Right lung (tissue), 5 donors: ENCODE results near the gene RSRP1. TPM values are rescaled to one million over a fixed set of nuclear protein-coding genes. Genes with fewer than 3 reads are reported as not detected.
"Not testable (repeated sequence)": the region's sequence is repeated elsewhere in the genome, so short reads cannot be mapped to it uniquely, and the experiment has no call there.

Experiments
- DNase-seq, 2 donors: peaks; one replicate each; pipeline ENCODE4 v3.0.0-alpha.2; 2013
- polyA plus RNA-seq, 5 donors: library from polyadenylated mRNA; unstranded; fragments of 120-200 nt; gene quantifications; one replicate each; pipeline versions ENCODE4 v1.2.1 to v1.2.3, GENCODE V29; 2013; ENCODE audit warnings: inconsistent platforms in 1 of 5, low replicate concordance in 1 of 5; ENCODE audit not compliant: insufficient read length in 5 of 5, insufficient read depth in 1 of 5

Gene RSRP1
- polyA plus RNA-seq, 5 donors: 166 to 246 (median 233) TPM

DNA sequence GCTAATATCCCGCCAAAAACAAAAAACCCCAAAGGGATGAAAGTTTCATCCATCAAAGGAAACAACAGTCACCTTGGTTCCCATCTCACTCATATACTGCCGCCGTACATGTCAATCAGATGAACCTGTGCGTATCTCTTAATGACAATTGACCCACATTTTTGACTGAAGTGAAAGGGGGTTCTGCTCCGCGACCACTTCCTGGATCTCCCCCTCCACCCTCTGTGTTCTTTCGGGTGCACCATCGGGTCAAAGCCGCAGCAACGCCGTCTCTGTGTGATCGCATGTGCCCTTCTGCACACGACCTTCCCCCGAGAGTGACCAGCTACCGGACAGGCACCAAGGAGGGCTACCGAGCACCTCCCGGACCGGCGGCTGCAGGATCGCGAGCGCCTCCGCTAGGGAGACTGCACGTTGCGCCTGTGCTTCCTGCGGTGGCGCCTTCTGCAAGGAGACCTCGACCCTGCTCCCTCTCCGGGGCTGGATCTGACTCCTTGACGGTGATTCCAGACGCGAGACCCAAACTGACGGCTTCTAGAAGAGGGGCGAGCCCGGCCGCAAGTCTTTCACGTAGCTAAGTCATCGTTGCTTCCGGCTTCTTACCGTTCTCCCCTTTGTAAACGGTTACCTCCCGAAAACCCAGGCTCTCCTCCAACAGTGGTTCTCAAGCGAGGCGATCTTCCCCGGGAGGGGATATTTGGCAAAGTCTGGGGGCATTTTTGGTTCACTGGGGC lies 19.5 kb upstream of the RSRP1 start:
- not testable (repeated sequence) for DNase-seq

DNA sequence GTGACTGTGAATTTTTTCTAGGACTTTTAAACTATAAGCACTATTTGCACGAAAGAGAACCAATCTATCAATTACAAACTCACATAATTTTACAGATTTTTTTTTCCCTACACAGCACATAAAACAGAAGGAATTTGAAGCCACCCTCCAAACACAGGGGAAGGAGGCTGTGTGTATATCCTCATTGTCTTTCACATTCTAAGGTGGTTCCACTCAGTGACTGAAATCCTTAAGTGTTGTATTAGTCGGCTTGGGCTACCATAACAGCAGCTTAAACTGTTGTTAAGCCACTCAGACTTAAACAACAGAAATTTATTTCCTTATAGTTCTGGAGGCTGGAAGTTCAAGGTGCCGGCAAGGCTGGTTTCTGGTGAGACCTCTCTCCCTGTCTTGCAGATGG lies 13.1 kb upstream of the RSRP1 start:
- not testable (repeated sequence) for DNase-seq

DNA sequence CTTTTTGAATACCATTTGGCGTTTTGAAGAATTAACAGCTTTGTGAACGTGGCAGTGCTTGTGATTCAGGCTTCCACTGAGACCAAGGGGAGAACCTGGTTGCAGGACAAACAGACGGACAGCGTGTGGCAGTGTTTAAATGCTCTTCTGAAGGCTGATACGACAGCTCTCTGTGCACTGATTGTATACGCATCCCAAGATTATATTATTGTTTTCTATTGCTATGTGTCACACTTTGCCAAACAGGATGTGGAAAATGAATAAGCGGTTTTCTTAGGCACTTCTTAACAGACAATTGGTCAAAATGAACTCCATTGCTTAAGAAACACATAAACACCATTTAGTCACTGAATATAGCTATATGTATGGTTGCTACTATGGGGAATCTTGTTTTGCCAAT lies 12.6 kb upstream of the RSRP1 start:
- DNase-seq: not testable (repeated sequence)

DNA sequence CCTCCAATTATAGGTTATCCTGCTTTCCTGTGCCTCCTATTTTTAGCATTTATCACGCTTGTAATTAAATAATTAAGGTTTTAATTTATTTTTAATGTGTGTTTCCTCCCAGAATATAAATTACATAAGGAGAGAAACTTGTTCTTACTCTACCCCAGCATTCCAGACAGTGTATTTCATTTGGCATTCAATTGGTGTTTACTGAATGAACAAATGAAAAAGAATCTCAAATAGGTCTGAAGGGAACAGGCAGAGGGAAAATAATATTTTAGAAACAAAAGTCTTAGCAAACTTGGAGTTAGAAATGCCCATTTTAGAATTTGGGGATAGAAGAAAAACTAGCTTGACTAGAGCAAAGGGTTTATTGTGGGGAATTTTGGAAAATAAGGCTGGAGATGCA lies 9.9 kb upstream of the RSRP1 start:
- no peak for DNase-seq

DNA sequence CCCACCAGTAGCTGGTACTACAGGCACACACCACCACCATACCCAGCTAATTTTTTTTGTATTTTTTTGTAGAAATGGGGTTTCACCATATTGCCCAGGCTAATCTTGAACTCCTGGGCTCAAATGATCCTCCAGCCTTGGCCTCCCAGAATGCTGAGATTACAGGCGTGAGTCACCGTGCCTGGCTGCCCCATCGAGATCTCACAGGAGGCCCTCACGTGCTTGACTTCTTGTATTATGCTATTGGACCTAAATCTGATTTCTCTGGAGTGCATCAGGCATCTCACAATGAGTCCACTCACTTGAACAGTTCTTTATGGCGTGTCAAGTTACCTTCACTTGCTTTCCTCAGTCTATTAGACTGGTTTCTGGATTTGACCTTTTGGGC lies 9.3 kb upstream of the RSRP1 start:
- no peak for DNase-seq

DNA sequence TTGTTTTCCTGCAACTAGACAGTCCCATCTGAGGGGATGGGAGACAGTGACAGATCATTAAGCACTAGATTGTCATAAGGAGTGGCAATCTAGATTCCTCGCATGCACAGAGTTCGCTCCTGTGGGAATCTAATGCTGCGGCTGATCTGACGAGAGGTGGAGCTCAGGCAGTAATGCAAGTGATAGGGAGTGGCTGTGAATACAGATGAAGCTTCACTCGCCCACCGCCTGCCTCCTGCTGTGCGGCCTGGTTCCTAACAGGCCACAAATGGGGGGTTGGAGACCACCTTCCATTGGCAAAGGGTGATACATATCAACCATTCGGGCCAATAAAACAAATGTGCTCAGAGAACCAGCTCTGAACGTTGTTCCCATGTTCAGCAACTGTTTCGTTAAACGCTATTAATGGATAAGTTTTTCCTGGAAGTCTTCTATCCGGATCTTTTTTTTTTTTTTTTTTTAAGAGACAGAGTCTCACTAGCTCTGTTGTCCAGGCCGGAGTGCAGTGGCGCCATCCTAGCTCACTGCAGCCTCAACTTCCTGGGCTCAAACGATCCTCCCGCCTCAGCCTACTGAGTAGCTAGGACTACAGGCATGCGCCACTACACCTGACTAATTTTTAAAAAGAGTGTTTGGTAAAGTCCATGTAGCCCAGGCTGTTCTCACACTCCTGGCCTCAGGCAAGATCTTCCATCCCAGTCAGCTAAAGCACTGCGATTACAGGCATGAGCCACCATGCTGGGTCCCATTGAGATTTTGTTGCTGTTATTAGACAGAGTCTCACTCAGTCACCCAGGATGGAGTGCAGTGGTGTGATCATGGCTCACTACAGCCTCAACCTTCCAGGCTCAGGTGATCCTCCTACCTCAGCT lies 8.7 kb upstream of the RSRP1 start:
- DNase-seq: no peak

DNA sequence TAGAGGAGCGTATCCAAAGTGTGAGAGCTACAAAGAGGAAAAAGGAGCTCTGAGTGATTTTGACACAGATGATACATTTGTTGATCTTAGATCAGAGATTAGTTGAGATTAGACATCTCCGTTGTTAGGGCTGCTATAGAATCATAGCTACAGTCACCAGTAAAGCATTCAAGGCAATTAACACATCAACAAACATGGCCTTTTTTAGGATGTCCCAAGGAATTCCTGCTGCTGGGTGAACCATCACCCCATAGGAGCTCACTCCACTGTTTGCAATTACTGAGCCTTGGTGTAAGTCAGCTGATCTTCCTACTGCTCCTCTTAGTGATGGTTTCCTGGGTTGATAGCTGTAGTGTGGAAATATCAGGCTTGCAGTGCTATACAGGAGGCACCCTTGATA lies 6.7 kb upstream of the RSRP1 start:
- no peak for DNase-seq

GRCh38 chr1:25247829-25248754 lies 838 bp upstream of the RSRP1 start:
- DNase-seq: no peak

DNA sequence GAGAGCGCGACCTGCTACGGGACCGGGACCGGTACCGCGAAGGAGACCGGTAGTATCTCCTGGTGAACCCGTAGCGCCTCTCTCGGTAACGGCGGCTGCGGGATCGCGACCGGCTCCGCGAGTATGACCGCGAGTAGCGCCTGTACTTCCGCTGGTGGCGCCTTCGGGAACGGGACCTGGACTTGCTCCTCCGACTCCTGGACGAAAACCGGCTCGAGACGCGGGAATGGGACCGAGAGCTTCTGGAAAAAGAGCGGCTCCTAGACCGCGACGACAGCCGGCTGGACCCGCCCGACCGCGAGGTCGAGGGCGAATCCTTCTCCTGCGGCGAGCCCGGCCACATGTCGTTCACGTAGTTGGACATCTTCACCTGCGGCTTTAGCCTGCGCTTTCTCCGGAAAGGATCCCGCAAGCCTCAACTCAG lies 642 bp downstream of the RSRP1 start:
- DNase-seq: no peak

GRCh38 chr1:25245809-25246599 lies 1.2 kb downstream of the RSRP1 start:
- DNase-seq: no peak

DNA sequence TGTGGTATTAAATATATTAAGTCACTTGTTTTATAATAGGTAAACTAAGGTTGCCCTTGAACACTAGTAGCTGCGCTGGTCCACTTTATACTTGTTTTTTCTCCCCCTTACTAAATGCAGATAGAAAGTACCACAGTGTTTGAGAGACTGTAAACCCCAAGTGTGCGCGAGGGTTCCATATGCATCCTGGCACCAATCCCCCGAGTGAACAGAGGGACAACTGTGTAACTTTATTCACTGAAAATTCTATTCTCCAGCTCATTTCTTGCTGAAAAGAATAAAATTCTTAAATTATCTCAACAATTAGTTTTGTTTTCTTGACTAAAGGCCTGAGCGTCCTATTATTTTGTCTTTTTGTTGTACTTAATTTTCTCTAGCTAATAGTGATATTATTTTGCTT lies 1.9 kb downstream of the RSRP1 start:
- no peak for DNase-seq

- no peak for DNase-seq
These were observed 3.3 kb downstream of the RSRP1 start for GRCh38 chr1:25243907-25244306.

GRCh38 chr1:25239681-25240541 lies 7.3 kb downstream of the RSRP1 start:
- DNase-seq: peak; percentile 88 to 90

DNA sequence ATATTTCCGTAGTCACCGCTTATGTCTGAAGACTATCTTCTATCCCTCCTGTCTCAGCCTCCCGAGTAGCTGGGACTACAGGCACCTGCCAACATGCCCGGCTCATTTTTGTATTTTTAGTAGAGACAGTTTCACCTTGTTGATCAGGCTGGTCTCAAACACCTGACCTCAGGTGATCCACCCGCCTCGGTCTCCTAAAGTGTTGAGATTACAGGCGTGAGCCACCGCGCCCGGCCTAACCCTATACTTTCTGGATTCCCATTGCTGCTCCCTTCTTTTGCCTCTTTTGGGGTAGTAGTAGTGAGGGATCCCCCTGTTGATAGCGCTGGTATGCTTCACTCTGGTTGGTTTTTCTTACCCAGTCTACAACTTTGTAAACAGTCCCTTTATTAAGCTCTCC lies 9.2 kb downstream of the RSRP1 start:
- DNase-seq: no peak

- DNase-seq: not testable (repeated sequence)
These were observed 11.0 kb downstream of the RSRP1 start for GRCh38 chr1:25236261-25236660.

GRCh38 chr1:25235411-25235810 lies 11.8 kb downstream of the RSRP1 start:
- DNase-seq: not testable (repeated sequence)

DNA sequence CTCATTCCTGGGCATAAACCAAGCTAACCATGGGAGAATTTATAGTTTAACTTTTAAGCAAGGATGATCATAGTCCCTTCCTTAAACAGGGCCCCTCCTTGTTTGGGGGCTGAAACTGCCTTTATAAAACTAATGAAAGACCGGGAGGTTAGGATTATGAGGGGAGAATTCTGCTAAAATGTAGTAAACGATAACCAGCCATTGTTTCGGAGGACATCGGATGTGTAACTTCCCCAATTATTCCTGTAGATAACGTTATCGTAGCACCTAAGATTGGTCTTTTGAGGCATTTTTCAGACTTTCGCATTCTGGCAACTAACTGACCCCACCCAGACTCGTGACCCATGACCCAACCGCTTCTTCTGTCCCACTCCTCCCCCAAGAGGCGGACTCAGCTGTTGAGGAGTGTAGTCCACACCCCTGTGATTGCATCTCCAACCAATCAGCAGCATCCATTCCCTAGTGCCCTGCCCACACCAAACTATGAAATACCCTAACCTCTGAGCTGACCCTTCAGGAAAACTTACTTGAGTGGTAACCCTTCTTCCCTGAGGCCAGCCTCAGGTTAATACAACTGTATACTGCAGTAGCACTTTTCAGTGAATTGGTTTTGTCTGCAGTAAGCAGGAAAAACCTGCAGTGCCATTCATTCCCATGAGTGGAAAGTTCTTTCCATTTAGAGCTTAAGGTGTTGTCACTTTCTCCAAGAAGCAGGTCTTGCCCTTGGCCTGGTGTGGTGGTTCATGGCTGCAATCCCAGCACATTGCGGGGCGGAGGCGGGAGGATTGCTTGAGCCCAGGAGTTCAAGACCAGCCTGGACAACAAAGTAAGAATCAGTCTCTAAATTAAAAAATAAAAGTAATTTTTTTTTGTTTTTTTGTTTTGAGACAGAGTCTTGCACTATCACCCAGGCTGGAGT lies 14.1 kb downstream of the RSRP1 start:
- peak; percentile 52 to 71 for DNase-seq

DNA sequence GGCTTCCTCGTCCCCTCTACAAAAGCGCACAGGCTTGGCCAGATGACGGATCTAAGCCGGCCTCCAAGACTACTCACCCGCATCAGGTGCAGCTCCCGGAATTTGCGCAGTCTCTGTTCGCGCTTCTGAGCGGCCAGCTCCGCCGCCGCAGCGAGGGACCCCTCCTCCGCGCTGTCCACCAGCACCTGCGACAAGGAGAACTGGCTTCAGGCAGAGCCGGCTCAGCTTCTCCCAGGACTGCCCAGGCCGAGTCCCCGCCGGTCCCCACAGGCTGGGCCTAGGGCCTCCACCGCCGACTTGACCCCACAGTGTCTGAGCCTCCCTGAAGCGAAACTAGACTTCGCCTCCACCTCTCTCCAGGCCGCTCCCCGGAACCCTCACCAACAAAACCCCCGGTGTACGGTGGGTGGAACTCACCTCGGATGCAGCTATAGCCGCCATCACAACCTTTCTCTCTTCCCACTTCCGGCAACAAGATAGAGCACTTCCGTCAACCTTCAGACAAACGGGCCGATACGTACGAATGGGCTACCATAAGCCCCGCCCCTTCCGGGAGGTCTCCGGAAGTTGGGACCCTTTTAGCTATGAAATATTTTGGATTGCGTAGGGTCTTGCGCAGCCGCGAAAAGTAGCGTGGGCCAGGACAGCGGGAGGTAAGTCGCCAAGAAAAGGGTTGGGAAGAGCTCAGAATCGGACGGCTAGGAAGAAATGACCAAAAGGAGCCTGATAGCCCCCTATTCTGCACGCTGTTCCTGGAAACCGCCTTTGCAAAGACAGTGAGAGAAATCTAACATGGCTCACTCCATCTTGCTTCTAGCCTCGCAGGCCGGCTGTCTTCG lies 15.0 kb downstream of the RSRP1 start, which contains the start of gene SYF2:
Gene SYF2 (minus strand): TSS at position 476 of the 839 bp plus-strand sequence. CDS start 35 bp downstream, at position 441.
- DNase-seq: peak; percentile 93 to 94
